ENCODE data around the gene DYNAP.

Gene DYNAP, protein sequence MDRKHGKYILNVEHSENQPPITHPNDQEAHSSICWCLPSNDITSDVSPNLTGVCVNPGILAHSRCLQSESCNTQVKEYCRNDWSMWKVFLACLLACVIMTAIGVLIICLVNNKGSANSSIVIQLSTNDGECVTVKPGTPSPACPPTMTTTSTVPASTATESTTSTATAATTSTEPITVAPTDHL

DNA sequence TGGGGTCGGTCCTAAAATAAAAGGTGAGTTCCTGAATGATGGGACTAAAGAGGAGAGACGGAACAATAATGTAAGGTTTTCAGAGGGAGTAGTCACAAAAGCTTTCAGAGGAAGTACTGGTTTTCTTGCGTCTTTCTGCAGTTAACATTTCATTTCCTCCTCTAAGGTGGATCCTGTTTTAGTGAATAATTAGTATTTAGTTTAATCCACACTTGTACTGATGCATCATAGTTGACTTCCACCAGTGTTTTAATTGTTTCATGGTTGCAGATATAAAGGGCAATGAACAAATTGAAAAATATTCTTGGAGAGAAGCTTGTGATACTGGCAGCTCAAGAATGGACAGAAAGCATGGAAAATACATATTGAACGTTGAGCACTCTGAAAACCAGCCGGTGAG lies at the start of gene DYNAP:
Gene DYNAP, plus strand, starts transcription at position 301 of the 400 bp plus-strand sequence. Its CDS starts 38 bp downstream, at position 339.
- no peak for DNase-seq (ENCODE audit: low read depth, low spot score)

DNA sequence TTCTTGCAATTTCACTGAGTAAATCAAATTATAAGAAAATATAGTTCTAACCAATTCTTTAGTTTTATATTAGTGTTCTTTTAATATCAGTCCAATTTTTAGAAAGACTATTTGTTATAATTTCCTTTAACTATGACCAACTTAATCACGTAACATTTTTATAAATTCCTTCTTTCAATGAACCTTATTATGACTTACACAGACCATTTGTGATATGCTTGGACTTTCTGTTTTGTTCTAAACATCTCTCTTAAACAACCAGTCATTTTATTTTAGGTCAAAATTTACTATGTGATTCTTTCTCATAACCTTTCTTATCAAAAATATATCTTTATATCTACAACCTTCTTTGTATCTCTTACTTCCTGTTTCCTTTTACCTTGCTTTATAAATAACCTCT lies 39.5 kb upstream of the DYNAP start:
- H3K27ac ChIP-seq, result no peak overlapping the region
- DNase-seq (ENCODE audit: low read depth, low spot score), result no peak

More for the DNA sequence above, at the start of gene DYNAP:
- H3K27ac ChIP-seq, result no peak within 1 kb of the TSS

DNA sequence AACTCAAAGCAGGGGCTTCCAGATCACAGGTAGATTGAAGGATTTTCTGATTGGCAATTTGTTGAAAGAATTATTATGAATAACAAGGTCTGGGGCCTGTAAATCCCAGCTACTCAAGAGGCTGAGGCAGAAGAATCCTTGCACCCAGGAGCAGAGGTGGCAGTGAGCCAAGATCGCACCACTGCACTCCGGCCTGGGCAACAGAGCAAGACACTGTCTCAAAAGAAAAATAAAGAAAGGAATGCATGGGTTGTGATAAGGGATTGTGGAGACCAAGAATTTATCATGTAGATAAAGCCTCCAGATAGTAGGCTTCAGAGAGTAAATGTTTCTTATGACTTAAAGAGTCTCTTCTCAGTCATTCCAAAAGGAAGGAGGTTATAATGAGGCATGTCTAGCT lies 35.8 kb upstream of the DYNAP start:
- no peak for DNase-seq (ENCODE audit: low read depth, low spot score)
- H3K27ac ChIP-seq, result no peak overlapping the region

DNA sequence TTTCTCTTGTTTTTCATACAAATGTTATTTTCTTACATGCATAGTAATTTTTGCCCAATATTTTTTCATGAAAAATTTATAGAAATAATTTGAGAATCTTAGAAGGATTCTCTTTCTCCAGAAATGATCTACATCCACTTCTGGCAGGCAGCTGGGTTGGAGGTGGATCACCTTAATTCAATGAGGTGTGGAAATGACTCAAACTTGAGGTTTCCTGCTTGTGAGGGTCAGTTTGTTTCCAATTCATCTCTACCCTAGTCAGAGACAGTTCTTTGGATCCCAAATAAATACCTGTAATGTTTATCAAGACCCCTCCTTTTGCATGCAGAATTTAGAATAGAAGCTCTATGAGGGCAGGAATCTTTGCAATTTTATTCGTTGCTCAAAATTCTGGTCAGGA lies 35.0 kb upstream of the DYNAP start:
- DNase-seq (ENCODE audit: low read depth, low spot score), result no peak
- H3K27ac ChIP-seq, result no peak overlapping the region

DNA sequence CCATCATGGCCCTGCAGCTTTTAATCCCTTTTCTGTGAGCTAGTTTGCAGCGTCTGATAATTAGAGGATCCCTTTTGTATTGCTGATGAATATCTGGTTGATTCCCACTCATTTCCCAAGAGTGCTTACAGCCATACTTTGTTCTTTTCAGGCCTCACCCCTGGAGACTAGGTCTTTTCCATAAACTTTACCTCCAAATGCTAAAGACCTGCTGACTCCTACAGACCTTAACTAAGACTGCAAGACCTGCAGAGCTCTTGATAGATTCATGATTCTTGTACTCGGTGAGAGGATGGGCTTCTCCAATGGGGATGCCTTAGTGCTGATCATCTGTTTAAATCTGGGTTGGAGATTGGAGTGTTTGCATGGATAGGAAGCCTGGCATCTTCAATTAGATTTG lies 33.1 kb upstream of the DYNAP start:
- no peak overlapping the region for H3K27ac ChIP-seq
- no peak for DNase-seq (ENCODE audit: low read depth, low spot score)

DNA sequence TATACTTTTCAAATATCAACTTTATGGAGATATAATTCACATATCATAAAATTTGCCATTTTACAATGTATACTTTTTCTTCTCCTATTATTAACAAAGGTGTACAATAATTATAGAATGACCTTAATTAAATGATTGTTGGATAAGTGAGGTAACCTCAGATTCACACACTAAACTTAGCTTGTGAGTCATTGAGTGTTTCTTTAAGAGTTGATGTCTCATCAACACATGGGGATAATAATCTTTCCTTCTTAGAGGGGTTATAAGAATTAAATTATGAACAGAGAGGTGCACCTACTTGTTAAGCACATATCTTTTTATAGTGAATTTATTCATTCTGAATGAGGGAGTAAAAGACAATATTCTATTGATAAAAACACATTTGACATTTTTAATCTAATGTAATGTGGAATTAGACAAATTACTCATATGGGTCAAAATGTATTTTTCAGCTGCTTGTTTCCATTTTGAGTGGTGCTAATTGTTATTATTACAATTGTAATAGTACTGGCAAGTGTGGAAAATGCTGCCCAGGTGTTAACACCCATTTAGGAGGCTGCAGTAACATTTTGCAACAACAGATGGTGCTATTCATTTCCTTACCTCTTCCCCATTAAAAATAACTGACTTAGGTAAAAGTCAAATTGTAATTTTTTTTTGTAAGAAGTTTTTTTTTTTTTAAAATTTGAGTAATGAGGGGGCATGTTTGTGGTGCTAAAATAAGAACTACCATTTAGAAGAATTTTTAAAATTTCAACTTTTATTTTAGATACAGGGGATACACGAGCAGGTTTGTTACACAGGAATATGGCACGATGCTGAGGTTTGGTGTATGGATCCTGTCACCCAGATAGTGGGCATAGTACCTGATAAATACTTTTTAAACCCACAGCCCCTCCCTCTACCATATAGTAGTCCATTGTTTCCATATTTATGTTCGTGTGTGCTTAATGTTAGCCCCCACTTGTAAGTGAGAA lies 32.1 kb upstream of the DYNAP start:
- no peak overlapping the region for H3K27ac ChIP-seq
- DNase-seq (ENCODE audit: low read depth, low spot score), result no peak

DNA sequence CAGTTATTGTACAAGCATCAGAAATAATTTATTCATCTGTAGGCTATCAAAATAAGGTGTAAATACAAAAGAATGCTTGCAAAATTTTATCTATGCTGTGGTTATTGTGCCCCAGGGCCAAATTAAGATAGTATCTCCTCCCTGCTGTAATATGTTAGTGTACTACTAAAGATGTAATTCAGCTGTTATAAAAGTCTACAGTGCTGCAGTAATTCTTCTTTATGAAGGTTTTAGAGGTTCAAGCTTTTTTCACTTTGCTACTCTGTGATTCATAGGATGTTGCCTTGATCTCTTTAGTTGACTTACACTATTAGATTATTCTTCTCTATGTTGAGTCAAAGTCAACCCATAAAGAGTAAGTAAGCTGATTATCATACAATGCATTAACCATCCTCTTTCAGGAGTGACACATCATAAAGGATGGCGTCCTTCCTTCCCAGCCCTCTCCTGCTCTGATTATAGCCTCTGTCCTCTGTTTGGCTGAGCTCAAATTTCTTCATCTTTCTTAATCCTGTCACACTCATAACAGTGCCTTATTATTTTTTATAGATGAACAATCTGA lies 29.3 kb upstream of the DYNAP start:
- H3K27ac ChIP-seq, result no peak overlapping the region
- DNase-seq (ENCODE audit: low read depth, low spot score), result no peak

DNA sequence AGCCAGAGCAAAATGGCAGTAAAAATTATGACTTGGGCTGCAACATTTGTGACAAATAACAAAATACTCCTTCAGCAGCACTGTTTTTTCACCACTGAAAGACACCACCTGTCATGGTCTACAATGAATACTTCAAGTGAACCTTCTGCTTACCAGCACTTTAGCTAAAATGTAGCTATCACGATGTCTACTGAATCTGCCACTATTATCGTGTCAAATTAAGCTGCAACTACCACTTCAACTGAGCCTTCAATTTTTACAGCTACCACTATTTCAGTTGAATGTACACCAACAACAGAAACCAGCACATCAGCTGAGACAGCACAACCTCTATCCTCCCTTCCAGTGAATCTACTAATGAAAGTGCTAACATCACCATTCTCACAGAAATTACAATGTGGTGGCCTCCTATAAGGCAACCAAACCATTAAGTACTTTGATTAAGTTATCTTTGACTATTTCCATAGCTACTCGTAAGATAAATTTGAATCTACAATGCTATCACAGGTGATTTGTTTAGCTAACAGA lies 10.8 kb upstream of the DYNAP start:
- DNase-seq (ENCODE audit: low read depth, low spot score), result no peak
- H3K27ac ChIP-seq, result no peak overlapping the region

DNA sequence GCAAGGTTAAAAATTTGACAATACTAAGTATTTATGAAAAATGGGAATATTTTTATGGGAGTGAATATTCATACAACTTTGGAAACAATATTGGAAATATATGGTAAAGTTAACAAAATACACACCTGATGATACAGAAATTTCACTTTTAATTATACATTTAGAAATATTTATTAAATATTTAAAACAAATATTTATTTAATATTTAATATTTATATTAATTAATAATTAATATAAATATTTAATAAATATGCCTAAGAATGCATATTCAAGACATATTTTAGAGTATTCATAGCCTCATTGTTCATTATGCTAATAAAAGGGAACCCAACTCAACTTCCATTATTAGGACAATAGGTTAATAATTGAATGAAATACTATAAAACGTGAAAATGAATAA lies 7.0 kb upstream of the DYNAP start:
- no peak for DNase-seq (ENCODE audit: low read depth, low spot score)
- no peak overlapping the region for H3K27ac ChIP-seq

DNA sequence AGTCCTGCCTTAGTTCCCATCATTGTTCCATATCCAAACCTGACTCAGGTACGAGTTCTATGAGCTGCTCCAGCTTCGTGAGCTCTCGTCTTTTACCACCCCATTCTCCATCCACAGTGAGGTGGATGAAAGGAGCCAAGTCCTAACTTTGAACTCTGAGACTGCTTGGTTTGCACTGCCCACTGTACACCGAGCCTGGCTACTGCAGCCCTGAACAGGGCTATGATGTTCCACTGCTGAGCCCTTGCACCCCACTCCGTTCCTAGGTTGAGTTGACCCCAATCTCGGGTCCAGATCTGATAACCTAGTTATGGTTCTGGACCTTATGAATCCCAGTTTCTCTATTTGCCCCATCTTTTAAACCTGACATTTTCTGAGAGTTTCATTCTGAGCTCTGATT lies 5.3 kb upstream of the DYNAP start:
- no peak overlapping the region for H3K27ac ChIP-seq
- no peak for DNase-seq (ENCODE audit: low read depth, low spot score)

DNA sequence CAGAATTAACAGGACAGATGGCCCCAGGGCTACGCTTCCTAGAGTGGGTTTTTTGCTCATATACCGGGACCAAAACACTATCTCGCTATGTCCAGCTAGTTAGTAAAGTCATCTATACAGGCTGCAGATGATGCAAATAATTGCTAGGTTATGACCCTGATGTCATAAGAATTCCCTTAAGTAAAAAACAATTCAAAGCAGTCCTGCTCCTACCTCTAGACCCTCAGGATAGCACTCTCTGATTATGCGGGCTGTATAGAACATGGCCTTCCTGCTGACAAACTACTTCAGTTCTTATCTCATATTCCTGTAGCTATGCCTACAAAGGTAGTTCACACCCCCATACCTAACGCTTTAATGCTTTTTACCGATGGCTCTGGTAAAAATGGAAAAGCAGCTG lies 13.2 kb downstream of the DYNAP start:
- no peak overlapping the region for H3K27ac ChIP-seq
- DNase-seq (ENCODE audit: low read depth, low spot score), result no peak

DNA sequence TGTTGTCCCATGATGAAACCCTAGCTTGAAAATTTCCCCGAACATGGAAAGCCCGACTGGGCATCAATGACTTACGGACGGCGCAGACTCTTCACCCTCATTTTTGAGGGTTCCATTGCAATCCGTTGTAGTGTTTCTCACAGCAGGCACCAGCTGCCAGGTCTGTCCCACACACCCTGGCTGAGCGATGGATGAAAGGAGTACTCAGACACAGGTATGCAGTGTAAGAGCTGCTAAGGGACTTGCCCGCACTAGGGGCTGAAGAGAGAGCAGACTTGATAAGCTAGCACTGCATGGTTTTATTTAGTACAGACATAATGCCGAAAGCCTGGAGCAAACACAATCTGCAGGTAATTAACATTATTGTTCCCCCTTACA lies 15.8 kb downstream of the DYNAP start:
- peak overlapping the region; percentile 93 for H3K27ac ChIP-seq
- no peak for DNase-seq (ENCODE audit: low read depth, low spot score)

DNA sequence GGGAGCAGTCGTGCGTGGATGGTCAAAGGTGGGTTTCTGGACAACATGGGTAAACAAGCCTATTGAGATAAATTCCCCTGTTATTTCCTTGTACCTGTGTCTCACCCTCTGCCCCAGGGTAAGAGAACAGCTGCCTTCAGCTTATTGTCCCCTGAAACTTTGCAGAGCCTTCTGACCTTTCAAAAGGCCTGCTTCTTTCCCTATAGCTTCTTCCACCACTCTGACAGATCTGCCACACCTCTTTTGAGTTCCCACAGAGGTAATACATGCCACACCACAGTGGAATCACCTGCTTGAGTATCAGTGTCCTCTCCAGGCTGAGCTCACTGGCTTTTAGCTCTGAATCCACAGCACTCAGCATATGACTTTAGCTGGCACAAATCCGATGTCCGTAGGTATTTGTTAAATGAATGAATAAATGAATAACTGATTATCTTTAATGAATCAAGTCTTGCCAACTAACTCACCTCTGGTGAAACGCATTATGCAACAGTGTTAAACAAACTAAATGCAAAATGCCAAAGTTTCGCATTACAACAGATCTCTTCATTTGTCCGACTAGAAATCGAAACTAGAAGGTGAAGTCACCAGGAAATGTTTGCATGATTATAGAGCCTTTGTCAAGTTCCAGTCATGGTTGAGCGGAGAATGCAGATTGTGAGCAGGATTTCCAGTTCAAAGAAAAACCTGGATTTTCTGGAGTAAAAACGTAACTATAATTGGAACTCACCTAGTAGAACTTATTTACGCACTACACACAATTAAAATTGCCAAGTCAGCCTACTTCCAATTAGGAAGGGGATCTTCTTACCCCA lies 16.4 kb downstream of the DYNAP start:
- H3K27ac ChIP-seq, result peak overlapping the region; percentile 93
- DNase-seq (ENCODE audit: low read depth, low spot score), result peak; percentile 95

DNA sequence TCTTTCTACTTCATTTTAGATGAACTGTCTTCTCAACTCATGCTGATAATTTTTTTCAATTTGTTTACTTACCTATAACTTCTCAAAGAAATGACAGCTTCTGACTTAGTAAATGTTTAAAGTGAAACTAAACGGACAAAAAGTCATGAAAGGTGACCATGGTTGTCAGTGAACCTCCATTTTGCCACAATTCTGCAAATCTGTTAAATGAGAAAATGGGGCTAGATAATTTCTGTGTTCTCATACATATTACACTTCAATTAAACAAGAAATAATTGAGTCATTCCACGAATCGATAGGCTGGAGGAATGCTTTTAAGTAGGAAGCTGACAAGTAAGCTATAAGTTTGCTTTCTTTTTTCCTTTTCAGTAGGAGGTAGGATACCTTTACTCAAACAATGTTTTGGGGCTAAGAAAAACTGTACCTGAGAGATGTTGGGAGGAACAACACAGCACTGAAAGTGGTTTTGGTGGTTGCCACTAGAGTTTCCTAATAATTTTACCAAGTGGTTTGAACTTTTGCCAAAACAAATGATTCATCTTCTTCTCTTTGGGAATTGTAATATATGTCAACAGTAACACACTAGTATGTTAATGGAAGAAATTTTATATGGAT lies 17.1 kb downstream of the DYNAP start:
- peak overlapping the region; percentile 93 for H3K27ac ChIP-seq
- peak; percentile 64 for DNase-seq (ENCODE audit: low read depth, low spot score)

DNA sequence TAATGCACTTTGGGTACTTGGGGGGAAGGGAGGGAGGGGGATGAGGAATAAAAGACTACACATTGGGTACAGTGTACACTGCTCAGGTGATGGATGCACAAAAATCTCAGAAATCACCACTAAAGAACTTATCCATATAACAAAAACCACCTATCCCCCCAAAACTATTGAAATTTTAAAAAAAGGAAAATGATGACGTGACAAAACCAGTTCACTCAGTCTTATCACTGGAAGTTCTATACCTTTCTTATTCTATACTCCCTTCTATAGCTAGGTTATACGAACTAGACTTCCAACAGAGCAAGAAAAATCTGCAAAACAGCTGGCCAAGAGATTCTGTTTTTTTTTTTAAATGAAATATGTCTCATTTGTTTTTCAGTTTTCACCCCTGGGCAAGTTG lies 20.8 kb downstream of the DYNAP start:
- H3K27ac ChIP-seq, result peak overlapping the region; percentile 35
- DNase-seq (ENCODE audit: low read depth, low spot score), result no peak

DNA sequence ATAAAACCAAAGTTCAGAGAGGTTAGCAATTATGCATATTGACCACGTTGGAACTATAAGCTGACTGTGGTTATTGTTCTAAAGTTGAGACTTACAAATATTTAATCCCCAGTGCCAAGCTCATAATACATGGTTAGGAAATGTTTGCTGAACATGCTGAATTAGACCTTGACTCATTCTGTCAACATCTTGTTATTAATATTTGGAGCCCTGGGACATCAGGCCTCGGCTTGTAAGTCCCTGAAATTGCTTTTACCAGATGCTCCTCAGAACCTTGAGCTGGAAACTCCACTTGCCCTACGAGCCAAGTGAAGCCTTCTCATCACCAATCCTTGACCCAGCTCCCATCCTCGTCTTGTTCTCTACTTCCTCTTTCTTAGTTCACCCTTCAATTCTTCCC lies 21.2 kb downstream of the DYNAP start:
- DNase-seq (ENCODE audit: low read depth, low spot score), result peak; percentile 81
- peak overlapping the region; percentile 35 for H3K27ac ChIP-seq

DNA sequence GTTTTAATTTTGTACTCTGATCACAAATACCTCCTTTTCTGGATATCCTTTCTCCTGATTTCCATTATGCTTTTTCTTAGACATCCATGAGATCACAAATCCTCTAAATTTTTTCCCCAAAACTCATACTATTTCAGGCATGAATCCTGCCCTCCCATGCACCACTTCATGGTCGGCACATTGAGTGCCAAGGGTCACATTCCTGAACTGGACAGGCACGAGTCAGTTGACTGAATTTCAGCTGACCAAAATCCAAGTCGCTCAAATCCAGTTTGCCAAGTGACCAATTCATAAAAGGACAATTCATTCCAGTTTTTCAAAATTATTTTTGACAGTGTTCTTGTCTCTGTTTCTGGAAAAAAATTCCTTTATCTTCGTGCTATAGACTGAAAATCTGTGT lies 22.1 kb downstream of the DYNAP start:
- DNase-seq (ENCODE audit: low read depth, low spot score), result no peak
- no peak overlapping the region for H3K27ac ChIP-seq

DNA sequence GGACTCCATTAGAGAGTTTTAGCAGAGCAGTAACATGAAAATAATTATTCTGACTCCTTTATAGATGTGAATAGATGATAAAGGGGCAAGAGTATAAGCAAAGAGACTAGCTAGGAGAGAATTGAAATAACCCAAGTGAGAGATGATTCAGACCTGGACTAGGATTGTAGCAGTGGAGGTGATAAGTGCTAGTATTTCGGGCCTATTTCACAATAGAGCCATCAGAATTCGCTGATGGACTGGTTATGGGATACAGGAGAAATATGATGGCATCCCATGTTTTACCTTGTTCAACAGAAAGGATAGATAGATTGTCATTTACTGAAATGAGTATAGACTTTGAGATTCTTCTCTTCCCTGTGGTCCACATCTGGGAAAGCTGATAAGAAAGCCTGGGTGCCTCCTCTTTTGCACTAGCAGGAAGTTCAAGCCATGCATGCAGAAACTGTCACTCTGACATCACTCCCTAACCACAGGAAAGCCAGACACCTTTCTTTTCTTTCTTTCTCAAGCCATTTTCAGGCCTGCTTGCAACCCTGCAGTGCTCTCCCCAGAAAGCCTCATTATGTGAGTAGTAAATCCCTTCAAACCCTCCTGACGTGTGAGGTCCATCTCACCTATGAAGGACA lies 25.3 kb downstream of the DYNAP start:
- DNase-seq (ENCODE audit: low read depth, low spot score), result no peak
- no peak overlapping the region for H3K27ac ChIP-seq

DNA sequence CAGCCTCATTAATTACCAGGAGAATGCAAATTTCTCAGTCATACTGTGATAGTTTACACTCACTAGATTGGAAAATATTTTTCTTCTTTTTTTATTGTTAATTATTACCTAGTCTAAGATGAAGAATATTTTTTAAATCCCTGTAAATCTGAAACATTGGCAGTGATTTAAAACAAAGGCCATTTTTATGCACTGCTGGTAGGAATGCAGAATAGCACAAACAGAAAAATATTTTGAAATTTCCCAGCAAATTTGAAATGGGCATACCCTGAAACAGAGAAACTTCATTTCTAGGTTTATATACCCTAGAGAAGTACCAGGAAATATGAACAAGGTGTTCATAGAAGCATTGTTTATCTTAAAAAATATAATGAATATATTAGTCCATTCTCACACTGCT lies 31.0 kb downstream of the DYNAP start:
- H3K27ac ChIP-seq, result no peak overlapping the region

More for the DNA sequence above, 31.0 kb downstream of the DYNAP start:
- no peak for DNase-seq (ENCODE audit: low read depth, low spot score)
